GM19438 (cell line): ENCODE results near the gene NAA10.

ENCODE experiments used
- ATAC-seq: cut with Tn5 transposase; IDR thresholded peaks from one replicate; pipeline ENCODE4 v1.9.1; 2021; ENCODE audit warnings: low read depth; ENCODE audit not compliant: unreplicated experiment

Gene NAA10

GRCh38 chrX:153930011-153930910 is 4.6 kb downstream of the NAA10 start:
- ATAC-seq, result no peak

- ATAC-seq, result no peak
Measured at GRCh38 chrX:153929576-153929975, 5.3 kb downstream of the NAA10 start.

GRCh38 chrX:153928846-153929245 is 6.0 kb downstream of the NAA10 start:
- ATAC-seq, result no peak

DNA sequence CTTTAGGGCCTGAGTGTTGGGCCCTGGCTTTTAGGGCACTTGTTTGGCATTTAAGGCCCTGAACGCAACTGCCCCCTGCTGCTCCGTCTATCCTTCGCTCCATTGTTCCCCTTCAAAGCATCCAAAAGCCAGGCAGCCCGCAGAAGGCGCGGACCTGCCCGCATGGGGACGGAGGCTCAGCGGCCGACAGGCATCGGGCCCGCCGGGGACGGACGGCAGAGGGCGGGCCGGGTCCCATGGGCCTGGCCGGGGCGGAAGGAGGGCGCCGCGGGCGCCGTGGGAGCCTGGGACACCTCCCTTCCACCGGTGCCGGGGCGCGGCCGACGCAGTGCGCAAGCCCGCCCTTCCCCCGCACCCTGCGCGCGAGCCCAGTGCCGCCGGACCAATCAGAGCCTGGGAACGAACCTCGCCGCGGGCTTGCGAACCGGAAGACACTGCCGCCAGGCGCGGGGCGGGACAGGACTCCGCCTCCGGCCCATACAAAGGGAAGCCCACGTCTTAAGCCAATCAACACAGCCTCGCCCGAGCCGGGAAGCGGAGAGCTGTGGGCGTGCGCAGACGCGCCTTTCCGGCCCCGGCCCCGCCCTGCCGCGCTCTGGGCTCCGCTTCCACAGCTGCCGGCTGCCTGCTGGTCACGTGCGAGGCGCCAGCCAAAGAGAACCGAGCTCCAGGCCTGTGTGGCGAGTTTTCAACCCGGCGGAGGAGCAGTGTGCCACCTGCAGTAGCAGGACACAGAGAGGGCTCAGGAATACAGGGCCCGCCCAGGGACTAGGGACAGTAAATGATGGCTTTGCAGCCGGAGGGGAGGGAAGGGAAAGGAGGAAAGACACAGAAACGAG is 6.7 kb downstream of the NAA10 start:
- ATAC-seq, result peak; percentile 55

DNA sequence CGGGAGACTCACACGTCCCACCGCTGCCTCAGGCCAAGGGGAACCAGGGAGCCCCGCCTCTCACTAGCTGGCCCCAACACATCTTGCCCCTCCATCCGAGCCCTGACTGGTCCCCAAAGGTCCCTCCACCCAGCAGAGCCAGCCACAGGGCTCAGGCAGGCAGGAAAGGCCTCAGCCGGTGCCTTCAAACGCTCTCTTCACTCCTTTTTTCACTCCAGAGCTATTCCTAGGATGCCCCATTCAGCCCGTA is 7.2 kb downstream of the NAA10 start:
- ATAC-seq, result no peak

DNA sequence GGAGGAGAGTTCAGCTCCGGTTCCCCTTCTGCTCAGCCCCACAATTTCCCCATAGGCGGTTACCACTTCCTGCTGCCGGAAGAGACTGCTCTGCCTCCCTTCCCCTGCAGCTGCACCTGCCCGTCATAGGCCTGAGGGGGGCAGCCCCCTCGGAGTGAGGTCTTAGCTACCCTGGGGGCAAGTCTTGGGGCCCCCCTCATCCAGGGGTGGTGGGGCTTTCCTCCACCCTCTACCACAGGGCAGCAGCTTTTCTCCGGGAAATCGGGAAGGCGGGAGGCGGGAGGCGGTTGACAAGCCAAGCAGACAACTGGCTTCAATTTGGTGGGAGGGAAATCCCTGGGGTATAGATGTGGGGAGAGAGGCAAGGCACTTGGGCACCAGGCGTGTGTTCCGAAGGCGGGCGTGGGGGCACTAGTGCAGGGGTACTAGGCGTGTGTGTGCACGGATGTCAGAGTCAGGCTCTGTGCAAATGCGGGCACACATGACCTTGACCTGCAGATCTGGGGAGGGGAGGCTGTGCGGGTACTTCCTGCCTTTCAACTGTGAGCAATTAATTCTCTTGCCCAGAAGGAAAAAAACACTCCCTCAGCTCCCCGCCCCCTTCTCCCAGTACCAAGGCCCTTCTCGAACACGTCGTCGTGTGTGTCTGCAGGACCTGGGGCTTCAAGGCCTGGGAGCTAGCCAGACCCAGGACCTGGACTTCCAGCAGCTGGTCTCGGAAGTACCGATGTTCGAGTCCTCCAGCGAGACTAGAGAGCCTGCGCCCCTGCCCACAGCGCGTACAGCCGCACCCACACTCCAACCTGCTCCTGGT is 7.8 kb downstream of the NAA10 start:
- peak; percentile 44 for ATAC-seq

DNA sequence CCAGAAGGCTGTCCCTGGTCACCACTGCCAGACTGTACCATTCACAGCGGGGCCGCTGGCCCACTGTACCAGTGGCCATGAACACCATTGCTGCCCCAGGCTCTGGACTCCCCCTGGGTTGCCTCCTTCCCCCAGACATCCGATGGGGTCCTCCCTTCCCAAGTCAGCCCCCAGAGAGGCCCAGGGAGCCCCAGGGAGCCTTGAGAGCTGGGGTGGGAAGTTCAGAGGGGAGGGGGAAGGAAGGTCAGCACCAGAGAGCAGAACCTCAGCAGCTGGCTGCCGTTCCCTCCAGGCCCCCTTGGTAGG is 8.3 kb downstream of the NAA10 start:
- peak; percentile 0 for ATAC-seq

DNA sequence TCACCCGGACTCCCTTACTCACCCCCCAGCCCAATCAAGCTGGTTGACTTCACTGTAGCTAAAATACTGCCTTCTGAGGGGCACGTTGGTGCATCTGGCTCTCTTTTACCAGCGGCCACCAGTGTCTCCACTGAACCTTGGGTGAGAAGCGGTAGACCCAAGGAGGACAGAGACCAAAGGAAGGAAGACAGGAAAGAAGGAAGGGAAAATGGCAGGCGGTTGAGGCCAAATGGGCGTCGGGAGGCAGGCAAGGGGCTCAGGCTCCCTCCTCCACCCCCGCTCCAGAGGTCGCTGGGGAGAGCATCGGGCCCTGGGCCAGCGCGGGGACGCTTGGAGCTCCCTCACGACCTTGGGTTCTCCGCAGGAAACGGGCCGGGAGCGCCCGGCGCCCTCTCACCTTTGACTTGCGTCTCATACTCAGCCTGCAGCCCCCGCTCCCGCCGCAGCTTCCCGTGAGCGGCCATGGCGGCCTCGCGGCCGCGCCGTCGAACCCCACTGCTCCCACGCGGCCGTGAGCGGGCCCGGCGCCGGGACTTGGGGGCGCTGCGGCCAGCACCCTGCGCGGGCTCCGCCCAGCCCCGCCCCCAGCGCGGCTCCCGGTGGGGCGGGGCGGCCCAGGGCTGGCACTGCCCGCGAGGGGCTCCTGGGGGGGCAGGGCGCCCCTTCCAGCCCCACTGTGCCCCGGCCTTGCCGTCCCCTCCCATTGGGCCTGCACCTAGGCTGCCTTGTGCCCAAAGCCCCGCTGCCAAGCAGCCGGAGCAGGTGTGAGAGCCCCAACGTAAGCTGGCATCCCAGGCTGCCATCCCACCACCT is 8.9 kb downstream of the NAA10 start, which contains the start of gene ARHGAP4:
Gene ARHGAP4 (minus strand): TSS at position 526 of the 813 bp plus-strand sequence. CDS start 62 bp downstream, at position 464.
- ATAC-seq, result no peak

DNA sequence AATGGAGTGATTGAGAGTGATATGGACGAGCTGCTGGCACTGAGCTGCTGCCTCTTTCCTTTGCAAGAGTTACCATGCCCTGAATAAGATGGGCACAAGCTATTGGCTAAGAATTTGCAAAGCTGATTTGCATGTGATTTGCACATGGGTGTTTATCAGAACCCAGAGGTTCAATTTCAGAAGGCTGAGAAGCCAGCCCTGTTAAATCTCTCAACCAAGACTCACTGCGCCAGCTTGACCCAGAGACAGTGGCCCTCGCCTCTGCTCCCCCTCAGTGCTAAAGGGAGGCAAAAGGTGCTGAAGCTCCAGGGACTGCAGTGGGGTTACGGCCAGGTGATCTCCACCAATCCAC is 9.5 kb downstream of the NAA10 start:
- no peak for ATAC-seq

DNA sequence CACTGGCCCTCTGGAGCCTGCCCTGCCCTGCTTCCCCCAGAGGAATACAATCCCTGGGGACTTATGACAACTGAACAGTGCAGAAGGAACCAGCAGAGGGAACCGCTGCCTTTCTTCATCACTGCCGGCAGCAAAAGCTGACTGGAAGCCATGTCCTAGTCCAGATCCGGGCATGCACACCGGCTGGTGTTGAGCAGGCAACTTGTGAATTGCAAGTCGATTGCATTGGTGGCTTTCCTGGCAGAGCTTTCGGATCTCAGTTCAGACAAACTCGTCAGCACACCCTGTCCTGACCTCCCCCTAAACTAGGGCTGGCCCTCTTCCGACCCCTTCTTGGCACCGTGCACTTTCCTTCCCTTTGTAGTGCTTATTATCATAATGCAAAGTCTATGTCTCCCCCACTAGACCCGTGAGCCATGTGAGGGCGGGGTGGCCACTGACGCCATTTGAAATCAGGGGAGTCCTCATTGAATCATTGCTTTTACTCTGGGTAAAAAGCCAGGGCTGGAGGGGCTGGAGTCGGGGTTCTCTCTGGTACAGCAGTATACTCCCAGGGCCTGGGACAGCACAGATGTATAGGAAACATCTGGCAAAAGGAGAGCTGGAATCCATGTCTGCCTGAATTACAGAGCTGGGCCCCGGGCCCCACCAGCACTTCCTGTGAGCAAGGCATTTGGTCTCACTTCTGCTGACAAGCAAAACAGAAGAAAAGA is 10.5 kb downstream of the NAA10 start:
- no peak for ATAC-seq

DNA sequence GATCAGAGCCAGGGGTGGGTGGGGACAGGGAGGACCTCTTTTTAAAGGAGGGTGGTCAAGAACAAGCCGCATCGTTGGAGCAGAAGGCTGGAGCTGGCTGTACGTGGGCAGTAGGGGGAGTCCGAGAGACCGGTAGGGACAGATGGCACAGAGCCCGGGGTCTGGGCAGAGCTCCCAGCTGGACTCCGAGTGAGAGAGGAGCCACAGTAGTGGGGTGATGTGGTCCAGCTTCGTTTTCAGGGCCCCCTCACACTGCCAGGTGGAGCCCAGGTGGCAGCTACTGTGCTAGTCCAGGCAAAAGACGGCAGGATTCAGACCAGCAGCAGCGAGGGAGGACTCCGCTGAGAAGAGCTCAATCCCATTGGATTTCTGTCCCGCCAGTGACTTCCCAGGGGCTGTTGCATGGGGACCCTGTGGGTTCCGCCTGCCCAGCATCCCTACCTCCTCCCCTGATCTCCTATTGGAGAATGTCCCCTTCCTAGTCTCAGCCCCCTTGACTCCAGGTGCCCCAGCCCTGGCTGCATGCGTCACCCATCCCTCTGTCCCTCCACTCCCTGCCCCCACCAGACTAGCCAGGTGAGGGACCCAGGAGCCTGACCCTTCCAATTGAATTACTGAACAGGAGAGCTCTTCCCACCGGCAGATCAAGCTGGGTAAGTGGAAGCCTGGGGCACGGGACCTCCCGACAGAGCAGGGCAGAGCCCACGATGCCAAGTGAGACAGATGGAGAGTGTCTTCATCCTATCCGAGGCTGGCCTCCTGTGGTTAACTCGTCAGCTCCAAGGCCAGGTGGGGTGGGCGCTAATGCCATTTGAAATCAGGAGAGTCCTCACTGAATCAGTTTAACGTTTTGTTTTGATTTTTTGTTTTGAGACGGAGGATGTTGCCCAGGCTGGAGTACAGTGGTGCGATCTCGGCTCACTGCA is 11.6 kb downstream of the NAA10 start:
- no peak for ATAC-seq

DNA sequence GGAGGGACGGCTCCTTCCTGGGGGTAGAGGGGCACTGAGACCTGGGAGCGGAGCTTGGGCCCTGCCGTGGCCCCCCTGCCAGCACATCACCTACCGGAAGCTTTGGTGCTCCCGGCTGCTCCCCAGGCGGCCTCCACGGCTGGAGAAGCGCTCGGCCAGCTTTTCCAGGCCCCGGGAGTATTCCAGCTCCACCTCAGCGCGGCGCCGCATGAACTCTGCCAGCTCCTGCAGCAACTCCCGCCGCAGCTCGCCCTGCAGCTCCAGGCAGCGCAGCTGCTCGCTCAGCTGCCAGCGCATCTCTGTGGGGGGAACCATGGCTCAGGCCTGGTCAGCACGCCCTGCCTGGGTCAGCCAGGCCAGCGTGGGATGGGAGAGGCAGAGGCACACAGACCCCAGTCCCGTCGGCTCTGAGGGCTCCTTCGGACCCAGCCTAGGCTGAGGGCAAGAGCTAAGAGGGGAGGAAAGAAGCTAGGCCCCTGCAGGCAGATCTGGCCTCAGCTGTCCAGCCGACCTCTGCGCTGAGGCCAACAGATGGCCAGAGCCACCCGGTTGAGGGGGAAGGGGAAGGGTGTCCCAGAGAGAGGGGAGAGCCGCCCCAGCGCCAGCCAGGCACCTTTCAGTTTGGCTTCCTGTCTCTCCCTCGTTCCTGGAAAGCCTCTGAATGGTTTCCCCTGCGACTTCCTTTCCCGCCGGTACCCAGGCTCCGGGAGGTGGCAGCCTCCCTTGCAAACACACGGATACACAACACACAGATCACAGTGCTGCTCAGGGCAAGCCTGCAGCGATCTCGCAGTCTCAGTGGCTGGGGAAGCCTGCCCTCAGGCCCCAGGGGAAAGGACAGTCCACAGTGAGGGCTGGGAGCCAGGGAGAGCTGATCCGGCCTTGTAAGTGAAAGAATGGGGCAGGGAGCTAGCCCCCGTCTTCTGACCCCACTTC is 13.1 kb downstream of the NAA10 start:
- ATAC-seq, result no peak

GRCh38 chrX:153921070-153921469 is 13.8 kb downstream of the NAA10 start:
- ATAC-seq, result no peak

- no peak for ATAC-seq
Measured at GRCh38 chrX:153920546-153920945, 14.3 kb downstream of the NAA10 start.

GRCh38 chrX:153919281-153919680 is 15.6 kb downstream of the NAA10 start:
- no peak for ATAC-seq

DNA sequence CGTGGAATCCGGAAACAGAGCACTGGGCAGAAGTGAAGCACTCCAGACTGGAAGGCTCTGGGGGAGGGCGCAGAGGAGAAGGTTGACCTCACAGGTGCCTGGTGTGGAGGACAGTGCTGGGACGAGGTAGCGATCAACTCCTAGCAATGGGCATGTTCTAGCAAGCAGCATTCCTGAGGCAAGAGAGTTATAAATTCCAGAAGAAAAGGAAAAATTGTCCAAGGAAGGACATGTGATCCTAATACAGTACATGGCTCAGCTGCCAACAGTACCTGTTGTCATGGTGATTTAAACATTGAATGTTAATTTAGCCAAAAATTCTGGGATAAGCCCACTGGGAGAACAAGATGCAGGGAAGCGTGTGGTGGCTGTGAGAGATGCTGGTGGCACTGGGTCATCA is 17.0 kb downstream of the NAA10 start:
- no peak for ATAC-seq

DNA sequence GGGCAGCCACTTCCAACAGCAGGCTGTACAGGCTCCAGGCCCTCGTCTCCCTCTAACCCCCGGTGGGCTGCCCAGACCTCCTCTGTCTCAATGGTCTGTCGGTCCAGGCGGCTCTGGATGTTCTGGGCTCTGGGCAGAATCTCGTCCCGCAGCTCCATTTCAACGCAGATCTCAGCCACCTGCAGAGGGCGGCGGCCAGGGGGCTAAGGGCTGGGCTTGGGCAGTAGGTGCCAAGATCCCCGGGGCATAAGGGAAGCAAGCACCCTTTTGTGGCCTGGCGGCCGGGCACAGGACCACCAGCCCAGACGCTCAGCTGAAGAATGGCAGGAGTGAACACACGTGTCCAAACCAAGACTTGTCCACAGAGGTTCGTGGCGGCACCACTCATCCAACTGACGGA is 21.1 kb downstream of the NAA10 start:
- no peak for ATAC-seq

- no peak for ATAC-seq
Measured at GRCh38 chrX:153913211-153913610, 21.6 kb downstream of the NAA10 start.
